ENCODE results near the gene EGFL6.

The EGFL6 gene

GRCh38 chrX:13599491-13599890 is 30.1 kb downstream of the EGFL6 start:
- Histone ChIP-seq H3K23ac (ENCODE audit: low read length) (no peak overlapping the region), H3K18ac (ENCODE audit: low read length) (no peak overlapping the region), H3K27ac (ENCODE audit: low read depth, low read length) (no peak overlapping the region), H3K79me1 (ENCODE audit: low read length) (no peaks in the 10 kb centered on the region), H2AFZ (ENCODE audit: insufficient read depth, low read length, poor library complexity) (no peak overlapping the region), H3K4me3 (ENCODE audit: low read depth, low read length) (no peak overlapping the region), H3K4me1 (ENCODE audit: control insufficient read depth in 1 of 2, insufficient read depth in 2 of 2, low read length in 2 of 2) (no peaks in the 10 kb centered on the region), H4K12ac (ENCODE audit: low read depth, low read length) (no peak overlapping the region), H2AK5ac (ENCODE audit: low read length) (no peak overlapping the region), H3K4ac (ENCODE audit: low read depth, low read length) (no peak overlapping the region), H3K9ac (ENCODE audit: low read length) (no peak overlapping the region), H3K36me3 (ENCODE audit: control insufficient read depth in 1 of 2, insufficient read depth in 2 of 2, low read length in 2 of 2) (no peaks in the 10 kb centered on the region), H3K9me3 (ENCODE audit: insufficient read depth, low read depth, low read length) (no peaks in the 10 kb centered on the region), H2BK120ac (ENCODE audit: insufficient read depth, low read length, poor library complexity) (no peak overlapping the region), H2BK5ac (ENCODE audit: low read depth, low read length, poor library complexity) (no peak overlapping the region), H3K27me3 (ENCODE audit: insufficient read depth, low read length) (no peaks in the 10 kb centered on the region), H2BK12ac (ENCODE audit: low read length) (no peak overlapping the region), H4K91ac (ENCODE audit: low read depth, low read length) (no peak overlapping the region), H3K4me2 (ENCODE audit: low read length) (no peak overlapping the region), H4K8ac (ENCODE audit: low read depth, low read length) (no peak overlapping the region), H3K14ac (ENCODE audit: low read length) (no peak overlapping the region), H3K79me2 (ENCODE audit: control insufficient read depth, insufficient read depth, low read length, poor library complexity) (no peaks in the 10 kb centered on the region)
- no CpG with 5 or more reads among the region's 1 CpG for WGBS (ENCODE audit: extremely low coverage, insufficient coverage, insufficient read length)
- peak in 1 of 2 donors; percentile 1 for DNase-seq

DNA sequence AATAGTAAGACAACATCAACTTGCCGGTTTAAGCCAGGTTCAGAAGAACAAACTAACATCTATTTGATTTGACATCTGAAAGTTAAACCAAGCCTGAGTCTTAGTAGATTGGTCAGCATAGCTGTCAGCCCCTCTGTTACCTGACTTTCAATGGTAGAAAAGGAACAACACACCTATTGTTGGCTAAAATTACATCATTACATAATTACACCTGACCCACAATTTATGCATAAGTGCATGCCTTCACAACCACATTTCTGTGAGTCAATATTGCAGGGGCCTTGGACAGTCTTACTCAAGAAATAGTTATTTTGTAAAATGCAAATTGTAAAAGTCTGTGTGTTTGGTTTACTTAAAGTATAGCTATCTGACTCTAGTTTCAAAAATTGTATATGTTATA is 36.2 kb downstream of the EGFL6 start:
- H3K36me3 ChIP-seq (ENCODE audit: control insufficient read depth in 1 of 2, insufficient read depth in 2 of 2, low read length in 2 of 2): no peaks in the 10 kb centered on the region
- no peak overlapping the region for H3K4ac ChIP-seq (ENCODE audit: low read depth, low read length)
- no CpG with 5 or more reads among the region's 1 CpG for WGBS (ENCODE audit: extremely low coverage, insufficient coverage, insufficient read length)
- H3K14ac ChIP-seq (ENCODE audit: low read length): no peak overlapping the region
- H3K79me1 ChIP-seq (ENCODE audit: low read length): no peaks in the 10 kb centered on the region
- no peaks in the 10 kb centered on the region for H3K27me3 ChIP-seq (ENCODE audit: insufficient read depth, low read length)
- no peak overlapping the region for H3K9ac ChIP-seq (ENCODE audit: low read length)
- no peak overlapping the region for H4K91ac ChIP-seq (ENCODE audit: low read depth, low read length)
- no peak overlapping the region for H4K8ac ChIP-seq (ENCODE audit: low read depth, low read length)
- H3K9me3 ChIP-seq (ENCODE audit: insufficient read depth, low read depth, low read length): no peaks in the 10 kb centered on the region
- no peak overlapping the region for H3K4me3 ChIP-seq (ENCODE audit: low read depth, low read length)
- H2AK5ac ChIP-seq (ENCODE audit: low read length): no peak overlapping the region
- no peak overlapping the region for H3K4me2 ChIP-seq (ENCODE audit: low read length)
- no peak overlapping the region for H3K23ac ChIP-seq (ENCODE audit: low read length)
- no peak overlapping the region for H4K12ac ChIP-seq (ENCODE audit: low read depth, low read length)
- H2BK5ac ChIP-seq (ENCODE audit: low read depth, low read length, poor library complexity): no peak overlapping the region
- H2BK120ac ChIP-seq (ENCODE audit: insufficient read depth, low read length, poor library complexity): no peak overlapping the region
- no peak overlapping the region for H2BK12ac ChIP-seq (ENCODE audit: low read length)
- no peak overlapping the region for H3K18ac ChIP-seq (ENCODE audit: low read length)
- H3K4me1 ChIP-seq (ENCODE audit: control insufficient read depth in 1 of 2, insufficient read depth in 2 of 2, low read length in 2 of 2): no peaks in the 10 kb centered on the region
- no peak for DNase-seq
- H3K27ac ChIP-seq (ENCODE audit: low read depth, low read length): no peak overlapping the region
- no peaks in the 10 kb centered on the region for H3K79me2 ChIP-seq (ENCODE audit: control insufficient read depth, insufficient read depth, low read length, poor library complexity)
- no peak overlapping the region for H2AFZ ChIP-seq (ENCODE audit: insufficient read depth, low read length, poor library complexity)

DNA sequence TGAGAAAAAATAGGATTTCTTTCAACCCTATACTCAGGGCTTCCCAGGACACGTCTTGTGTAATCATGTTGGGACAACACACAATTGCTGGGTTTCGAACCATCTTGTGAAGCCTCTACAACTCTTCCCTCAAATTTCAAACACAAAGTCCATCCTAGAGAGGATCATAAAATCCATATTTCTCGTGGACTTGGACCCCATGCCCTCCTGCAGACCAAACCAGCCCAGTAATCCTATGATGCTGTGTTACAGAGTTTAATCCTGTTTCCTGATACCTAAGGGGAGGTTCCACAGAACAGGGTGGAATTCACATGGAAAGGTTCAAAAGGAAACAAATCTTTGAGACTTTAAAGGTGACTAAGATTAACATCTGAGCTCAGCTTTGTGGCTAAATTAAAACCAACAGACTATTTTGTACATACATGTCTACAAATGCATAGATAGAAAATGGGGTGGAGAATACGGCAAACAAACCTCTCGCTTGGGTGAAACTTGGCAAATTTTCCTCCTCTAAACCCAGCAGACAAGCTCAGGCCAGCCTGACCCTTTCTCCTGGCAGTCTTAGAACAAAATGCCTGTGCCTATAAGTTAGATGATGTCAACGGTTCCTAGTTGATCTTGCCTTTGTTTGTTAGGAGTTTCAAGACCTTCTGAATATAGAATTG is 38.1 kb downstream of the EGFL6 start:
- Histone ChIP-seq H3K27ac (ENCODE audit: low read depth, low read length) (no peak overlapping the region), H3K9ac (ENCODE audit: low read length) (no peak overlapping the region), H2BK5ac (ENCODE audit: low read depth, low read length, poor library complexity) (no peak overlapping the region), H3K27me3 (ENCODE audit: insufficient read depth, low read length) (no peaks in the 10 kb centered on the region), H3K9me3 (ENCODE audit: insufficient read depth, low read depth, low read length) (no peaks in the 10 kb centered on the region), H3K4me3 (ENCODE audit: low read depth, low read length) (no peak overlapping the region), H3K23ac (ENCODE audit: low read length) (no peak overlapping the region), H3K4me1 (ENCODE audit: control insufficient read depth in 1 of 2, insufficient read depth in 2 of 2, low read length in 2 of 2) (no peaks in the 10 kb centered on the region), H2AK5ac (ENCODE audit: low read length) (no peak overlapping the region), H3K4ac (ENCODE audit: low read depth, low read length) (no peak overlapping the region), H3K18ac (ENCODE audit: low read length) (no peak overlapping the region), H2BK120ac (ENCODE audit: insufficient read depth, low read length, poor library complexity) (no peak overlapping the region), H4K8ac (ENCODE audit: low read depth, low read length) (no peak overlapping the region), H3K79me2 (ENCODE audit: control insufficient read depth, insufficient read depth, low read length, poor library complexity) (no peaks in the 10 kb centered on the region), H2AFZ (ENCODE audit: insufficient read depth, low read length, poor library complexity) (no peak overlapping the region), H3K36me3 (ENCODE audit: control insufficient read depth in 1 of 2, insufficient read depth in 2 of 2, low read length in 2 of 2) (no peaks in the 10 kb centered on the region), H4K12ac (ENCODE audit: low read depth, low read length) (no peak overlapping the region), H2BK12ac (ENCODE audit: low read length) (no peak overlapping the region), H3K14ac (ENCODE audit: low read length) (no peak overlapping the region), H3K79me1 (ENCODE audit: low read length) (no peaks in the 10 kb centered on the region), H3K4me2 (ENCODE audit: low read length) (no peak overlapping the region), H4K91ac (ENCODE audit: low read depth, low read length) (no peak overlapping the region)
- no peak for DNase-seq
- WGBS (ENCODE audit: extremely low coverage, insufficient coverage, insufficient read length): no CpG with 5 or more reads among the region's 6 CpGs

- no peak overlapping the region for H4K12ac ChIP-seq (ENCODE audit: low read depth, low read length)
- no peak overlapping the region for H3K18ac ChIP-seq (ENCODE audit: low read length)
- H3K79me1 ChIP-seq (ENCODE audit: low read length): no peaks in the 10 kb centered on the region
- no peaks in the 10 kb centered on the region for H3K79me2 ChIP-seq (ENCODE audit: control insufficient read depth, insufficient read depth, low read length, poor library complexity)
- no peak overlapping the region for H4K91ac ChIP-seq (ENCODE audit: low read depth, low read length)
- H4K8ac ChIP-seq (ENCODE audit: low read depth, low read length): no peak overlapping the region
- no peak overlapping the region for H3K4me2 ChIP-seq (ENCODE audit: low read length)
- WGBS (ENCODE audit: extremely low coverage, insufficient coverage, insufficient read length): no CpG with 5 or more reads among the region's 2 CpGs
- no peaks in the 10 kb centered on the region for H3K36me3 ChIP-seq (ENCODE audit: control insufficient read depth in 1 of 2, insufficient read depth in 2 of 2, low read length in 2 of 2)
- no peak overlapping the region for H3K4me3 ChIP-seq (ENCODE audit: low read depth, low read length)
- no peak overlapping the region for H2BK5ac ChIP-seq (ENCODE audit: low read depth, low read length, poor library complexity)
- no peak overlapping the region for H2BK12ac ChIP-seq (ENCODE audit: low read length)
- H3K9me3 ChIP-seq (ENCODE audit: insufficient read depth, low read depth, low read length): no peaks in the 10 kb centered on the region
- H3K23ac ChIP-seq (ENCODE audit: low read length): no peak overlapping the region
- no peak overlapping the region for H3K14ac ChIP-seq (ENCODE audit: low read length)
- H2AFZ ChIP-seq (ENCODE audit: insufficient read depth, low read length, poor library complexity): no peak overlapping the region
- H2AK5ac ChIP-seq (ENCODE audit: low read length): no peak overlapping the region
- H3K4me1 ChIP-seq (ENCODE audit: control insufficient read depth in 1 of 2, insufficient read depth in 2 of 2, low read length in 2 of 2): no peaks in the 10 kb centered on the region
- H3K27ac ChIP-seq (ENCODE audit: low read depth, low read length): no peak overlapping the region
- H2BK120ac ChIP-seq (ENCODE audit: insufficient read depth, low read length, poor library complexity): no peak overlapping the region
- DNase-seq: no peak
- H3K27me3 ChIP-seq (ENCODE audit: insufficient read depth, low read length): no peaks in the 10 kb centered on the region
- H3K4ac ChIP-seq (ENCODE audit: low read depth, low read length): no peak overlapping the region
- no peak overlapping the region for H3K9ac ChIP-seq (ENCODE audit: low read length)
Measured at GRCh38 chrX:13607996-13608365, 38.6 kb downstream of the EGFL6 start.
